Smooth muscle cell (in vitro differentiated cells): Measurements from ENCODE around the gene CDH6. TPM values are rescaled to one million over a fixed set of nuclear protein-coding genes. Genes with fewer than 3 reads are reported as not detected.

Experiments
- DNase-seq: peaks from one replicate; lab custom pipeline; 2025; ENCODE audit not compliant: unreplicated experiment; lab: John Stamatoyannopoulos, UW
- H2AFZ ChIP-seq: fragments of 200-600 bp; sonication (generic); 2 replicates; pipeline ENCODE4 v1.6.0; 2016; ENCODE audit warnings: antibody characterized with exemption, low read depth, mild to moderate bottlenecking
- H3F3A ChIP-seq: fragments of 200-600 bp; sonication (generic); 2 replicates; pipeline ENCODE4 v1.6.0; 2017; ENCODE audit warnings: antibody characterized with exemption, low read depth
- H3K27ac ChIP-seq: fragments of 200-600 bp; sonication (generic); 2 replicates; pipeline ENCODE4 v1.5.1; 2016; ENCODE audit warnings: low read depth, mild to moderate bottlenecking
- H3K27me3 ChIP-seq: fragments of 200-600 bp; sonication (generic); 2 replicates; pipeline ENCODE4 v1.6.1; 2016; ENCODE audit warnings: low read depth, mild to moderate bottlenecking
- H3K36me3 ChIP-seq: fragments of 200-600 bp; sonication (generic); 2 replicates; pipeline ENCODE4 v1.5.1; 2016; ENCODE audit warnings: low read depth
- H3K4me1 ChIP-seq: fragments of 200-600 bp; sonication (generic); 2 replicates; pipeline ENCODE4 v1.5.1; 2016; ENCODE audit warnings: low read depth
- H3K4me2 ChIP-seq: fragments of 200-600 bp; sonication (generic); 2 replicates; pipeline ENCODE4 v1.6.0; 2016; ENCODE audit warnings: mild to moderate bottlenecking
- H3K4me3 ChIP-seq: fragments of 200-600 bp; sonication (generic); 2 replicates; pipeline ENCODE4 v1.5.1; 2016; ENCODE audit warnings: mild to moderate bottlenecking
- H3K79me2 ChIP-seq: fragments of 200-600 bp; sonication (generic); 2 replicates; pipeline ENCODE4 v1.6.0; 2016; ENCODE audit warnings: low read depth, mild to moderate bottlenecking
- H3K9ac ChIP-seq: fragments of 200-600 bp; sonication (generic); 2 replicates; pipeline ENCODE4 v1.6.0; 2016; ENCODE audit warnings: low read depth
- H3K9me3 ChIP-seq: fragments of 200-600 bp; sonication (generic); replicated peaks from 2 replicates; pipeline ENCODE4 v1.5.1; 2016; ENCODE audit warnings: low read depth
- H4K20me1 ChIP-seq: fragments of 200-600 bp; sonication (generic); 2 replicates; pipeline ENCODE4 v1.6.0; 2016; ENCODE audit warnings: low read depth
- WGBS: methylation state at CpG from one replicate; pipeline ENCODE4 v1.1.7; 2016; ENCODE audit warnings: low lambda C conversion rate; 5-methylcytosine and 5-hydroxymethylcytosine counted together
- polyA plus RNA-seq: library from polyadenylated mRNA; unstranded; fragments of >200 nt; fragmentation: Nextera tagmentation; extraction: Ambion mirVana; gene quantifications from 2 replicates; pipeline ENCODE4 v1.2.1, GENCODE V29; 2016
- total RNA-seq: library from RNA; depleted of rRNA; stranded (reverse); fragments of >200 nt; gene quantifications from 2 replicates; pipeline ENCODE4 v1.2.3, GENCODE V29; 2014
- TF ChIP-seq, protein P1 (sequence below): fragments of 200-600 bp; sonication (generic); IDR thresholded peaks from 2 replicates; pipeline ENCODE4 v1.5.1; 2017; ENCODE audit warnings: borderline replicate concordance, mild to moderate bottlenecking, antibody characterized with exemption; ENCODE audit not compliant: insufficient read depth, poor library complexity, severe bottlenecking

CDH6 gene
- total RNA-seq = 5.9 and 6.7 TPM in 2 replicates
- 1.5 and 5.3 TPM in 2 replicates for polyA plus RNA-seq

GRCh38 chr5:31193591-31194467 lies at the start of gene CDH6:
Gene CDH6 (plus strand): TSS chr5:31193686. CDS start chr5:31267474, 73,788 bp downstream.
- H3K79me2 ChIP-seq = no peaks in the 10 kb centered on the region
- H3K36me3 ChIP-seq = no peaks in the 10 kb centered on the region
- no peak within 1 kb of the TSS for H3K27ac ChIP-seq
- no peaks in the 10 kb centered on the region for H3K9me3 ChIP-seq
- peak; percentile 19 for DNase-seq
- 1% methylated on average over 57 of the region's 67 CpGs for WGBS
- TF ChIP-seq, protein P1, sequence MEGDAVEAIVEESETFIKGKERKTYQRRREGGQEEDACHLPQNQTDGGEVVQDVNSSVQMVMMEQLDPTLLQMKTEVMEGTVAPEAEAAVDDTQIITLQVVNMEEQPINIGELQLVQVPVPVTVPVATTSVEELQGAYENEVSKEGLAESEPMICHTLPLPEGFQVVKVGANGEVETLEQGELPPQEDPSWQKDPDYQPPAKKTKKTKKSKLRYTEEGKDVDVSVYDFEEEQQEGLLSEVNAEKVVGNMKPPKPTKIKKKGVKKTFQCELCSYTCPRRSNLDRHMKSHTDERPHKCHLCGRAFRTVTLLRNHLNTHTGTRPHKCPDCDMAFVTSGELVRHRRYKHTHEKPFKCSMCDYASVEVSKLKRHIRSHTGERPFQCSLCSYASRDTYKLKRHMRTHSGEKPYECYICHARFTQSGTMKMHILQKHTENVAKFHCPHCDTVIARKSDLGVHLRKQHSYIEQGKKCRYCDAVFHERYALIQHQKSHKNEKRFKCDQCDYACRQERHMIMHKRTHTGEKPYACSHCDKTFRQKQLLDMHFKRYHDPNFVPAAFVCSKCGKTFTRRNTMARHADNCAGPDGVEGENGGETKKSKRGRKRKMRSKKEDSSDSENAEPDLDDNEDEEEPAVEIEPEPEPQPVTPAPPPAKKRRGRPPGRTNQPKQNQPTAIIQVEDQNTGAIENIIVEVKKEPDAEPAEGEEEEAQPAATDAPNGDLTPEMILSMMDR = no peak
- peak within 1 kb of the TSS; percentile 96 for H3K4me2 ChIP-seq
- H3K27me3 ChIP-seq = peaks cover 47% of the 10 kb centered on the region
- H2AFZ ChIP-seq = peak within 1 kb of the TSS; percentile 78
- no peak within 1 kb of the TSS for H3K9ac ChIP-seq
- H3K4me3 ChIP-seq = peak within 1 kb of the TSS; percentile 63
- no peaks in the 10 kb centered on the region for H4K20me1 ChIP-seq
- H3F3A ChIP-seq = no peaks in the 10 kb centered on the region
- H3K4me1 ChIP-seq = peaks cover 24% of the 10 kb centered on the region

DNA sequence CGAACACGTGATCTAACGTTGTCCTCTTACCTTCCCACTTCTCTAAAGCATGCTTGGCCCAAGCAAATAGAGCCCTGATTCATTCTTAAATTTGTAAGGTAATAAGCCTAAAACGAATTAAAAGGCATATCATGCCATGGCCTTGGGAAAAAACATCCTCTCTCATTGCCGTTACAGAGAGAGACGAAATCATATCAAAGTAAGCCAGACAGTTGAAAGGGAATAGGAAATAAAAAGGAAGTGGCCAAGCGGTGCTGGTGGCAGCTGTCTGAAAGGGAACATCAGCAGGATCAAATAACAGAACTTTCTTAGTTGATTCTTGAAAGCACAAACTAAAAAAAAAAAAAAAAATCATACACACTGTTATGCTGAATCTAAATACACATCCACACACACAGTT lies 49.1 kb upstream of the CDH6 start:
- WGBS = 85% methylated on average over 7 of the region's 7 CpGs
- DNase-seq = no peak
- no peaks in the 10 kb centered on the region for H4K20me1 ChIP-seq
- TF ChIP-seq, protein P1 = no peak
- no peak overlapping the region for H3K4me3 ChIP-seq
- H2AFZ ChIP-seq = no peak overlapping the region
- H3F3A ChIP-seq = no peaks in the 10 kb centered on the region
- no peaks in the 10 kb centered on the region for H3K4me1 ChIP-seq
- H3K27ac ChIP-seq = no peak overlapping the region
- H3K36me3 ChIP-seq = no peaks in the 10 kb centered on the region
- no peaks in the 10 kb centered on the region for H3K9me3 ChIP-seq
- no peaks in the 10 kb centered on the region for H3K79me2 ChIP-seq
- H3K4me2 ChIP-seq = no peak overlapping the region
- no peaks in the 10 kb centered on the region for H3K27me3 ChIP-seq
- no peak overlapping the region for H3K9ac ChIP-seq

DNA sequence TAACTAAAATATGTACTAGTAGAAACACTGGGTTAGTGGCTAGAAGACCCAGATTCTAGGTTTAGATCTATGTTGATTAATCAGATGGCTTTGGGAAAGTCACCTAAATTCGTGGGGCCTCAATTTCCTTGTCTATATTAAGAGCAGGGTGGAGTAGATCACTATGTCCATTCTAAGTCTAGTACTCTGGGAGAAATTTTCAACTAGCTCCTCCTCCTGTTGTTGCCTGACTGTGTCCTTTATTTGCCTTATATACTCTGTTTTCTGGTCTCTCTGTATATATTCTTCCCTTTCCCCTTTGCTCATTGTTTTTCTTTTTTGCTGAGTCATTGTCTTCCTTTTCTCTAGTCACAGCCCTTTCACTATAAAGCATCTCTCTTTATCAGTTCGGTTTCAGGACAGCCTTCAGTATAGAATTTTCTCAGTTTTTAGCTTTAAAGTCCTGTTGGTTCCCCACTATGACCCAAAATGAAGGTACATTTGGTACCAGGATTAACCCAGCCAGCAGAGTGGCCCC lies 44.5 kb upstream of the CDH6 start:
- no peak for DNase-seq
- Histone ChIP-seq H3K27ac (no peak overlapping the region), H3K9ac (no peak overlapping the region), H3F3A (no peaks in the 10 kb centered on the region), H3K4me1 (no peaks in the 10 kb centered on the region), H3K27me3 (no peaks in the 10 kb centered on the region), H4K20me1 (no peaks in the 10 kb centered on the region), H3K36me3 (no peaks in the 10 kb centered on the region), H3K4me3 (no peak overlapping the region), H3K79me2 (no peaks in the 10 kb centered on the region), H3K4me2 (no peak overlapping the region), H2AFZ (peak overlapping the region; percentile 52), H3K9me3 (no peaks in the 10 kb centered on the region)
- 78% methylated on average over 2 of the region's 2 CpGs for WGBS
- TF ChIP-seq, protein P1 = no peak
